Measurements from ENCODE around the gene DIPK1A. TPM values are rescaled to one million over a fixed set of nuclear protein-coding genes. Genes with fewer than 3 reads are reported as not detected.

Gene DIPK1A
- polyA plus RNA-seq, 1 donor from 2014 or later: 10.0 TPM

DNA sequence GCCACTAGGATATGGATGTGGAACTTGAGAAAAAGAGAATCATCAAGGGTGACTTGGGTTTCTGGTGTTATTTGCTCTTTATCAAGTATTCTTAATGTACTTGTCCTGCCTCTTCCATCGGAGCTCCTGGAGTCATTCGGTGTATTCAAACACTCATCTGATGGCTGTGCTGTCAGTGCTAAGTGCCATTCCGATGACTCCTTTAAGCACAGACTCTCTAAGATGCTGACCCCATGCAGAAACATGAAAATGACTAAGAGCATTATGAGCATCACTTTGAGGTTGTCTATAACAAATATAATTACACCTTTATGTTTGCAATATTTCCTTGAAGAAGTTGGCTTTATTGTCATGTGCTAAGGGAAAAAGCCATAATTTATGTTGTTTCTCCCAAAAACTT is 140.7 kb downstream of the DIPK1A start:
- no peak overlapping the region for H2AFZ ChIP-seq (ENCODE audit: low read depth, low read length)
- H3K79me2 ChIP-seq (replicated peaks; ENCODE audit: insufficient read depth, low read length): no peaks in the 10 kb centered on the region
- H3K4me2 ChIP-seq (ENCODE audit: low read length): no peak overlapping the region
- no peak overlapping the region for H3K9ac ChIP-seq (ENCODE audit: low read length)
- no peaks in the 10 kb centered on the region for H3F3A ChIP-seq (ENCODE audit: insufficient read depth, low read length, poor library complexity, severe bottlenecking)
- no peaks in the 10 kb centered on the region for H3K9me3 ChIP-seq (ENCODE audit: low read length)
- H3K27ac ChIP-seq (ENCODE audit: low read length): no peak overlapping the region
- H4K20me1 ChIP-seq (ENCODE audit: insufficient read depth): no peaks in the 10 kb centered on the region
- H3K36me3 ChIP-seq (ENCODE audit: insufficient read depth, low read length): no peaks in the 10 kb centered on the region
- no peaks in the 10 kb centered on the region for H3K9me2 ChIP-seq (ENCODE audit: insufficient read depth, low read length)
- no peak for TF ChIP-seq EP300 (conservative IDR thresholded peaks at IDR 0.05; ENCODE audit: poor library complexity, severe bottlenecking)
- no peak for TF ChIP-seq RAD21 (conservative IDR thresholded peaks at IDR 0.05)
- no peak for TF ChIP-seq SMC3 (conservative IDR thresholded peaks at IDR 0.05; ENCODE audit: poor library complexity)
- TF ChIP-seq, protein P1, sequence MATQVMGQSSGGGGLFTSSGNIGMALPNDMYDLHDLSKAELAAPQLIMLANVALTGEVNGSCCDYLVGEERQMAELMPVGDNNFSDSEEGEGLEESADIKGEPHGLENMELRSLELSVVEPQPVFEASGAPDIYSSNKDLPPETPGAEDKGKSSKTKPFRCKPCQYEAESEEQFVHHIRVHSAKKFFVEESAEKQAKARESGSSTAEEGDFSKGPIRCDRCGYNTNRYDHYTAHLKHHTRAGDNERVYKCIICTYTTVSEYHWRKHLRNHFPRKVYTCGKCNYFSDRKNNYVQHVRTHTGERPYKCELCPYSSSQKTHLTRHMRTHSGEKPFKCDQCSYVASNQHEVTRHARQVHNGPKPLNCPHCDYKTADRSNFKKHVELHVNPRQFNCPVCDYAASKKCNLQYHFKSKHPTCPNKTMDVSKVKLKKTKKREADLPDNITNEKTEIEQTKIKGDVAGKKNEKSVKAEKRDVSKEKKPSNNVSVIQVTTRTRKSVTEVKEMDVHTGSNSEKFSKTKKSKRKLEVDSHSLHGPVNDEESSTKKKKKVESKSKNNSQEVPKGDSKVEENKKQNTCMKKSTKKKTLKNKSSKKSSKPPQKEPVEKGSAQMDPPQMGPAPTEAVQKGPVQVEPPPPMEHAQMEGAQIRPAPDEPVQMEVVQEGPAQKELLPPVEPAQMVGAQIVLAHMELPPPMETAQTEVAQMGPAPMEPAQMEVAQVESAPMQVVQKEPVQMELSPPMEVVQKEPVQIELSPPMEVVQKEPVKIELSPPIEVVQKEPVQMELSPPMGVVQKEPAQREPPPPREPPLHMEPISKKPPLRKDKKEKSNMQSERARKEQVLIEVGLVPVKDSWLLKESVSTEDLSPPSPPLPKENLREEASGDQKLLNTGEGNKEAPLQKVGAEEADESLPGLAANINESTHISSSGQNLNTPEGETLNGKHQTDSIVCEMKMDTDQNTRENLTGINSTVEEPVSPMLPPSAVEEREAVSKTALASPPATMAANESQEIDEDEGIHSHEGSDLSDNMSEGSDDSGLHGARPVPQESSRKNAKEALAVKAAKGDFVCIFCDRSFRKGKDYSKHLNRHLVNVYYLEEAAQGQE (IDR thresholded peaks at IDR 0.05; ENCODE audit: borderline replicate concordance): no peak
- TF ChIP-seq MXI1 (conservative IDR thresholded peaks at IDR 0.05; ENCODE audit: poor library complexity, severe bottlenecking): no peak
- no peak for TF ChIP-seq POLR2AphosphoS5 (IDR thresholded peaks at IDR 0.05)
- TF ChIP-seq, protein P2, sequence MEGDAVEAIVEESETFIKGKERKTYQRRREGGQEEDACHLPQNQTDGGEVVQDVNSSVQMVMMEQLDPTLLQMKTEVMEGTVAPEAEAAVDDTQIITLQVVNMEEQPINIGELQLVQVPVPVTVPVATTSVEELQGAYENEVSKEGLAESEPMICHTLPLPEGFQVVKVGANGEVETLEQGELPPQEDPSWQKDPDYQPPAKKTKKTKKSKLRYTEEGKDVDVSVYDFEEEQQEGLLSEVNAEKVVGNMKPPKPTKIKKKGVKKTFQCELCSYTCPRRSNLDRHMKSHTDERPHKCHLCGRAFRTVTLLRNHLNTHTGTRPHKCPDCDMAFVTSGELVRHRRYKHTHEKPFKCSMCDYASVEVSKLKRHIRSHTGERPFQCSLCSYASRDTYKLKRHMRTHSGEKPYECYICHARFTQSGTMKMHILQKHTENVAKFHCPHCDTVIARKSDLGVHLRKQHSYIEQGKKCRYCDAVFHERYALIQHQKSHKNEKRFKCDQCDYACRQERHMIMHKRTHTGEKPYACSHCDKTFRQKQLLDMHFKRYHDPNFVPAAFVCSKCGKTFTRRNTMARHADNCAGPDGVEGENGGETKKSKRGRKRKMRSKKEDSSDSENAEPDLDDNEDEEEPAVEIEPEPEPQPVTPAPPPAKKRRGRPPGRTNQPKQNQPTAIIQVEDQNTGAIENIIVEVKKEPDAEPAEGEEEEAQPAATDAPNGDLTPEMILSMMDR (IDR thresholded peaks at IDR 0.05; ENCODE audit: poor library complexity, severe bottlenecking): no peak
- TF ChIP-seq TAF1 (IDR thresholded peaks at IDR 0.05; ENCODE audit: low read depth): no peak
- TF ChIP-seq EZH2 (IDR thresholded peaks at IDR 0.05; ENCODE audit: borderline replicate concordance, insufficient read depth, low read length, poor library complexity, severe bottlenecking): no peak
- H3K27me3 ChIP-seq (ENCODE audit: insufficient read depth, low read depth, low read length): no peaks in the 10 kb centered on the region
- no peak overlapping the region for H3K4me3 ChIP-seq (ENCODE audit: low read length)

DNA sequence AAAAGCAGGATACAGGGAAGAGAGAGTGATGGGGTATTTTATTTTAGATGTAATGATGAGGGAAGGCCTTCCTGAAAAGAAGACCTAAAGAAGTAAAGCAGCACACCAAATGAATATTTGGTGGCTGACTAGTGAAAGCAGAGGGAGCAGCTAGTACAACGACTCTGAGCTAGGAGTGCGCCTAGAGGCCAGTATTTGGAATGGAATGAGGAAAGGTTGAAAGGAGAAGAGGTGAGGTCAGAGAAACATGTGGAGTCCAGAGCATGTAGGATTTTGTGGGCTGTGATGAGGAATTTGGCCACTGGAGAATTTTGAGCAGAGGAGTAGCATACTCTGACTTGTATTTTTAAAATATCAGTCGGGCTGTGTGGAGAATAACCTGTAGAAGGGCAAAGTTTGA is 141.2 kb downstream of the DIPK1A start:
- H3K4me3 ChIP-seq (ENCODE audit: low read length): no peak overlapping the region
- H3K27ac ChIP-seq (ENCODE audit: low read length): no peak overlapping the region
- H2AFZ ChIP-seq (ENCODE audit: low read depth, low read length): no peak overlapping the region
- H3K9ac ChIP-seq (ENCODE audit: low read length): no peak overlapping the region
- no peak for TF ChIP-seq EP300 (conservative IDR thresholded peaks at IDR 0.05; ENCODE audit: poor library complexity, severe bottlenecking)
- TF ChIP-seq EZH2 (IDR thresholded peaks at IDR 0.05; ENCODE audit: borderline replicate concordance, insufficient read depth, low read length, poor library complexity, severe bottlenecking): no peak
- no peak for TF ChIP-seq TAF1 (IDR thresholded peaks at IDR 0.05; ENCODE audit: low read depth)
- no peak for TF ChIP-seq SMC3 (conservative IDR thresholded peaks at IDR 0.05; ENCODE audit: poor library complexity)
- no peak for TF ChIP-seq POLR2AphosphoS5 (IDR thresholded peaks at IDR 0.05)
- TF ChIP-seq, protein P2 (IDR thresholded peaks at IDR 0.05; ENCODE audit: poor library complexity, severe bottlenecking): no peak
- TF ChIP-seq MXI1 (conservative IDR thresholded peaks at IDR 0.05; ENCODE audit: poor library complexity, severe bottlenecking): no peak
- TF ChIP-seq, protein P1 (IDR thresholded peaks at IDR 0.05; ENCODE audit: borderline replicate concordance): no peak
- TF ChIP-seq RAD21 (conservative IDR thresholded peaks at IDR 0.05): no peak
- no peaks in the 10 kb centered on the region for H3K9me2 ChIP-seq (ENCODE audit: insufficient read depth, low read length)
- no peaks in the 10 kb centered on the region for H3F3A ChIP-seq (ENCODE audit: insufficient read depth, low read length, poor library complexity, severe bottlenecking)
- no peaks in the 10 kb centered on the region for H3K79me2 ChIP-seq (replicated peaks; ENCODE audit: insufficient read depth, low read length)
- H4K20me1 ChIP-seq (ENCODE audit: insufficient read depth): no peaks in the 10 kb centered on the region
- H3K9me3 ChIP-seq (ENCODE audit: low read length): no peaks in the 10 kb centered on the region
- H3K36me3 ChIP-seq (ENCODE audit: insufficient read depth, low read length): no peaks in the 10 kb centered on the region
- no peaks in the 10 kb centered on the region for H3K27me3 ChIP-seq (ENCODE audit: insufficient read depth, low read depth, low read length)
- no peak overlapping the region for H3K4me2 ChIP-seq (ENCODE audit: low read length)

Measured in neural cell (in vitro differentiated cells).